H1 (cell line): ENCODE results near the gene XAB2. TPM values are rescaled to one million over a fixed set of nuclear protein-coding genes. Genes with fewer than 3 reads are reported as not detected.

ENCODE experiments used
- CTCF ChIA-PET: fragments of 300-600 bp; sonication (Branson Sonifier 250); formaldehyde crosslinking; loops from one replicate; lab custom pipeline; 2021; ENCODE audit not compliant: partially characterized antibody; lab: Charles Lee
- POLR2A ChIA-PET: fragments of 300-600 bp; sonication (Branson Sonifier 250); formaldehyde crosslinking; loops from one replicate; lab custom pipeline; 2021; ENCODE audit warnings: inconsistent platforms; ENCODE audit not compliant: partially characterized antibody; lab: Charles Lee
- DNase-seq, 2 experiments: peaks; one replicate each; pipeline versions ENCODE4 v3.0.0 to v3.0.0-alpha.2; 2010 to 2022; ENCODE audit warnings: low spot score in 2 of 2, low read depth in 1 of 2, mixed read lengths in 1 of 2
- FAIRE-seq: peaks from 2 replicates; lab custom pipeline; 2011; peaks lifted over from hg19 to GRCh38; lab: Jason Lieb, UNC
- H2AFZ ChIP-seq: 2 replicates; pipeline ENCODE4 v1.8.1; 2012; ENCODE audit warnings: low read length, inconsistent platforms
- H2AK5ac ChIP-seq: 2 replicates; pipeline ENCODE4 v1.6.1; 2013; ENCODE audit warnings: low read depth, low read length
- H2BK120ac ChIP-seq: replicated peaks from 2 replicates; pipeline ENCODE3; 2013; ENCODE audit warnings: low read depth, low read length, inconsistent platforms
- H2BK12ac ChIP-seq: 2 replicates; pipeline ENCODE4 v1.6.1; 2013; ENCODE audit warnings: low read depth, low read length
- H2BK15ac ChIP-seq: 2 replicates; pipeline ENCODE4 v1.6.1; 2013; ENCODE audit warnings: low read length
- H2BK20ac ChIP-seq: 2 replicates; pipeline ENCODE4 v1.6.1; 2013; ENCODE audit warnings: low read length
- H2BK5ac ChIP-seq: 2 replicates; pipeline ENCODE4 v1.6.1; 2013; ENCODE audit warnings: low read depth, low read length
- H3K14ac ChIP-seq: 2 replicates; pipeline ENCODE4 v1.6.1; 2013; ENCODE audit warnings: inconsistent platforms; ENCODE audit not compliant: insufficient read length
- H3K18ac ChIP-seq: 2 replicates; pipeline ENCODE4 v1.6.1; 2013; ENCODE audit warnings: low read length; ENCODE audit errors: extremely low read depth
- H3K23ac ChIP-seq: 2 replicates; pipeline ENCODE4 v1.6.1; 2013; ENCODE audit warnings: inconsistent platforms; ENCODE audit not compliant: insufficient read length
- H3K23me2 ChIP-seq: 2 replicates; pipeline ENCODE4 v1.6.1; 2013; ENCODE audit warnings: low read depth, low read length
- H3K27ac ChIP-seq: 2 replicates; pipeline ENCODE4 v1.6.1; 2011; ENCODE audit warnings: low read depth, low read length, inconsistent platforms
- H3K27me3 ChIP-seq, 4 experiments: replicated peaks in 1 of 4; 1 replicate in 1 of 4; 2 replicates in 3 of 4; pipeline versions ENCODE4 v1.6.1 to v1.8.1; 2011 to 2013; ENCODE audit warnings: low read length in 3 of 4, mild to moderate bottlenecking in 3 of 4, inconsistent platforms in 2 of 4, mixed read lengths in 2 of 4, moderate library complexity in 1 of 4; ENCODE audit not compliant: control insufficient read depth in 3 of 4, insufficient read depth in 3 of 4; ENCODE audit errors: extremely low read depth in 1 of 4
- H3K36me3 ChIP-seq, 4 experiments: 2 replicates each; pipeline versions ENCODE4 v1.6.1 to v1.8.1; 2011 to 2013; ENCODE audit warnings: mild to moderate bottlenecking in 4 of 4, low read length in 3 of 4, moderate library complexity in 2 of 4, control low read depth in 1 of 4, inconsistent platforms in 1 of 4; ENCODE audit not compliant: insufficient read depth in 4 of 4, control insufficient read depth in 2 of 4
- H3K4ac ChIP-seq: replicated peaks from 2 replicates; pipeline ENCODE3; 2013; ENCODE audit warnings: low read length, low read depth, mixed read lengths, inconsistent platforms; ENCODE audit not compliant: insufficient read length
- H3K4me1 ChIP-seq, 4 experiments: replicated peaks in 1 of 4; 1 replicate in 1 of 4; 2 replicates in 3 of 4; pipeline versions ENCODE4 v1.6.1 to v1.8.1; 2011 to 2013; ENCODE audit warnings: low read length in 3 of 4, inconsistent platforms in 2 of 4, mixed read lengths in 1 of 4; ENCODE audit not compliant: insufficient read depth in 4 of 4, control insufficient read depth in 3 of 4
- H3K4me2 ChIP-seq, 2 experiments: 2 replicates each; pipeline versions ENCODE4 v1.6.1 to v1.8.1; 2011 to 2013; ENCODE audit warnings: low read depth in 2 of 2, low read length in 2 of 2, control low read depth in 1 of 2, inconsistent platforms in 1 of 2, mild to moderate bottlenecking in 1 of 2; ENCODE audit not compliant: insufficient read depth in 1 of 2
- H3K4me3 ChIP-seq, 4 experiments: fragments of 200-600, 300-600 bp in 1 of 4; sonication (generic), shearing (Covaris generic), sonication (Bioruptor Twin) in 1 of 4; 2 replicates each; pipeline versions ENCODE4 v1.5.1 to v1.8.1; 2011 to 2016; ENCODE audit warnings: low read length in 4 of 4, low read depth in 3 of 4, control low read depth in 2 of 4, inconsistent platforms in 2 of 4, mild to moderate bottlenecking in 2 of 4, mixed read lengths in 1 of 4, moderate library complexity in 1 of 4; ENCODE audit not compliant: insufficient read depth in 2 of 4; ENCODE audit errors: extremely low read depth in 1 of 4
- H3K56ac ChIP-seq: replicated peaks from 2 replicates; pipeline ENCODE3; 2013; ENCODE audit warnings: low read depth, mild to moderate bottlenecking, mixed read lengths, low read length, inconsistent platforms; ENCODE audit not compliant: insufficient read length
- H3K79me1 ChIP-seq: 2 replicates; pipeline ENCODE4 v1.6.1; 2013; ENCODE audit warnings: low read depth, low read length, control low read depth
- H3K79me2 ChIP-seq, 2 experiments: 2 replicates each; pipeline versions ENCODE4 v1.6.1 to v1.8.1; 2012 to 2013; ENCODE audit warnings: low read length in 2 of 2, mild to moderate bottlenecking in 2 of 2, inconsistent platforms in 1 of 2; ENCODE audit not compliant: insufficient read depth in 2 of 2, control insufficient read depth in 1 of 2
- H3K9ac ChIP-seq, 4 experiments: replicated peaks in 1 of 4; 1 replicate in 1 of 4; 2 replicates in 3 of 4; pipeline versions ENCODE4 v1.6.1 to v1.8.1; 2011 to 2013; ENCODE audit warnings: low read depth in 3 of 4, low read length in 3 of 4, control low read depth in 2 of 4, mild to moderate bottlenecking in 2 of 4, moderate library complexity in 2 of 4, inconsistent platforms in 1 of 4; ENCODE audit errors: extremely low read depth in 1 of 4
- H3K9me3 ChIP-seq, 2 experiments: 2 replicates each; pipeline versions ENCODE4 v1.6.1 to v1.8.1; 2012 to 2013; ENCODE audit warnings: mild to moderate bottlenecking in 2 of 2, moderate library complexity in 2 of 2, control low read depth in 1 of 2, inconsistent platforms in 1 of 2, low read depth in 1 of 2, low read length in 1 of 2, mixed read lengths in 1 of 2; ENCODE audit not compliant: insufficient read depth in 2 of 2
- H4K20me1 ChIP-seq, 2 experiments: replicated peaks in 1 of 2; 2 replicates each; pipeline versions ENCODE3 to v1.8.1; 2011 to 2013; ENCODE audit warnings: inconsistent platforms in 2 of 2, low read length in 2 of 2, mild to moderate bottlenecking in 1 of 2; ENCODE audit not compliant: insufficient read depth in 2 of 2, control insufficient read depth in 1 of 2
- H4K5ac ChIP-seq: 2 replicates; pipeline ENCODE4 v1.6.1; 2013; ENCODE audit warnings: low read length, low read depth, mixed read lengths, inconsistent platforms; ENCODE audit not compliant: insufficient read length
- H4K8ac ChIP-seq: 2 replicates; pipeline ENCODE4 v1.8.0; 2013; ENCODE audit warnings: mild to moderate bottlenecking, moderate library complexity, low read length, inconsistent platforms; ENCODE audit not compliant: insufficient read depth; ENCODE audit errors: extremely low read depth
- H4K91ac ChIP-seq: replicated peaks from 2 replicates; pipeline ENCODE3; 2013; ENCODE audit warnings: low read length, mixed read lengths, inconsistent platforms; ENCODE audit not compliant: insufficient read length
- BRCA1 ChIP-seq: IDR thresholded peaks from 2 replicates; pipeline ENCODE4 v1.6.1; 2012; ENCODE audit warnings: low read depth, low read length, improper control_type of control experiment
- E2F6 ChIP-seq: IDR thresholded peaks from 2 replicates; pipeline ENCODE4 v1.6.1; 2012; ENCODE audit warnings: inconsistent platforms
- EP300 ChIP-seq, 2 experiments: IDR thresholded peaks; 1 replicate in 1 of 2; 2 replicates in 1 of 2; pipeline ENCODE4 v1.6.1; 2011 to 2012; ENCODE audit warnings: low read depth in 2 of 2, low read length in 2 of 2, mild to moderate bottlenecking in 2 of 2, borderline replicate concordance in 1 of 2, inconsistent platforms in 1 of 2, moderate library complexity in 1 of 2
- FOSL1 ChIP-seq: IDR thresholded peaks from 2 replicates; pipeline ENCODE4 v1.6.1; 2011; ENCODE audit warnings: mild to moderate bottlenecking, low read depth, low read length, moderate library complexity; ENCODE audit not compliant: insufficient read depth
- KDM4A ChIP-seq: IDR thresholded peaks from one replicate; pipeline ENCODE4 v1.7.1; 2012; ENCODE audit warnings: low read depth, mild to moderate bottlenecking, moderate library complexity, low read length, inconsistent platforms; ENCODE audit not compliant: severe bottlenecking
- PHF8 ChIP-seq: fragments of 200-600 bp; sonication (generic); conservative IDR thresholded peaks from 2 replicates; pipeline ENCODE4 v1.7.1; 2012; ENCODE audit warnings: low read depth, mild to moderate bottlenecking, inconsistent platforms, low read length, moderate library complexity
- POLR2A ChIP-seq, 2 experiments: IDR thresholded peaks; 1 replicate in 1 of 2; 2 replicates in 1 of 2; pipeline ENCODE4 v1.6.1; 2011; ENCODE audit warnings: low read depth in 2 of 2, low read length in 2 of 2, mild to moderate bottlenecking in 2 of 2; ENCODE audit errors: control extremely low read depth in 1 of 2
- SP1 ChIP-seq: IDR thresholded peaks from 2 replicates; pipeline ENCODE4 v1.6.1; 2011; ENCODE audit warnings: low read depth, low read length
- SP2 ChIP-seq: IDR thresholded peaks from 2 replicates; pipeline ENCODE4 v1.6.1; 2012; ENCODE audit warnings: mild to moderate bottlenecking, low read length, inconsistent platforms
- SRF ChIP-seq: IDR thresholded peaks from 2 replicates; pipeline ENCODE4 v1.6.1; 2011; ENCODE audit warnings: mild to moderate bottlenecking, low read depth, low read length, moderate library complexity
- WGBS, 2 experiments: shearing (Covaris generic) in 1 of 2; methylation state at CpG; one replicate each; pipeline versions ENCODE4 v1.1.6 to v1.1.7; 2013 to 2015; ENCODE audit warnings: low lambda C conversion rate in 2 of 2, mixed read lengths in 2 of 2, inconsistent platforms in 1 of 2, low coverage in 1 of 2, missing lambda C conversion rate in 1 of 2; ENCODE audit not compliant: insufficient replicate concordance in 2 of 2, insufficient coverage in 1 of 2, insufficient read length in 1 of 2; ENCODE audit errors: extremely low coverage in 1 of 2, missing lambda C conversion rate in 1 of 2; 5-methylcytosine and 5-hydroxymethylcytosine counted together
- polyA plus RNA-seq, 7 experiments: library from polyadenylated mRNA; depleted of rRNA in 3 of 7; stranded (reverse) in 5 of 7; unstranded in 2 of 7; fragments of >200 nt in 5 of 7; fragments of 200-250 nt in 2 of 7; gene quantifications; 1 replicate in 5 of 7; 2 replicates in 1 of 7; 4 replicates in 1 of 7; pipeline versions ENCODE4 v1.2.1 to v1.2.3, GENCODE V29; 2011 to 2013; ENCODE audit warnings: missing spikeins in 2 of 7, mixed read lengths in 2 of 7
- total RNA-seq: library from RNA; stranded (reverse); fragmentation: NEBNext Ultra II Directional; extraction: Animal tissue kit (Norgen Biotek cat#: 25700); gene quantifications from 2 replicates; pipeline ENCODE4 v1.2.1, GENCODE V29; 2021

The XAB2 gene
- total and polyA plus RNA-seq, 2 of the 8 experiments (the other 6 are each of a cell fraction or from before 2014, with no cell fraction given): 48.2 to 49.4 TPM

DNA sequence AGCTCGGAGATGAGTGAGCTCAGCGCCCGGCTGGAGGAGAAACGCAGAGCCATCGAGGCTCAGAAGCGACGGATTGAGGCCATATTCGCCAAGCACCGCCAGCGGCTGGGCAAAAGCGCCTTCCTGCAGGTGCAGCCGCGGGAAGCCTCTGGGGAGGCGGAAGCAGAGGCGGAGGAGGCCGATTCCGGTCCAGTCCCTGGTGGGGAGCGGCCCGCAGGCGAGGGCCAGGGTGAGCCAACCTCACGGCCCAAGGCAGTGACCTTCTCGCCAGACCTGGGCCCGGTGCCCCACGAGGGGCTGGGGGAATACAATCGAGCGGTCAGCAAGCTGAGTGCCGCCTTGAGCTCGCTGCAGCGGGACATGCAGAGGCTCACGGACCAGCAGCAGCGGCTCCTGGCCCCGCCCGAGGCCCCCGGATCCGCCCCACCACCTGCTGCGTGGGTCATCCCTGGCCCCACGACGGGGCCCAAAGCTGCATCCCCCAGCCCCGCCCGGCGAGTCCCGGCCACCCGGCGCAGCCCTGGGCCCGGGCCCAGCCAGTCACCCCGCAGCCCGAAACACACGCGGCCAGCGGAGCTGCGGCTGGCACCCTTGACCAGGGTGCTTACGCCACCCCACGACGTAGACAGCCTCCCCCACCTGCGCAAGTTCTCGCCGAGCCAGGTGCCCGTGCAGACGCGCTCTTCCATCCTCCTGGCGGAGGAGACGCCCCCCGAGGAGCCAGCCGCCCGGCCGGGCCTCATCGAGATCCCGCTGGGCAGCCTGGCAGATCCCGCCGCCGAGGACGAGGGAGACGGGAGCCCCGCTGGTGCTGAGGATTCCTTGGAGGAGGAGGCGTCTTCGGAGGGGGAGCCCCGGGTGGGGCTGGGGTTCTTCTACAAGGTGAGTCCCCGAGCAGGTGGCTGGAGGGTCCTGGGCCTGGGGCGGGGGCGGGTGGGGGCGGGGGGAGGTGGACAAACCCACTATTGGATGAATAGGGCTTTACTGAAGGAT is 16.8 kb downstream of the XAB2 start:
- Histone ChIP-seq H4K20me1 (peaks cover 6 to 12% of the 10 kb centered on the region in 2 experiments), H3K27ac (no peak overlapping the region), H3K23ac (no peak overlapping the region), H4K5ac (no peak overlapping the region), H3K4ac (no peak overlapping the region), H2BK5ac (no peak overlapping the region), H2BK15ac (no peak overlapping the region), H3K56ac (no peak overlapping the region), H3K36me3 (peaks cover 2 to 43% (median 14%) of the 10 kb centered on the region in 4 experiments; a peak in 6 of 8 replicates), H2BK120ac (no peak overlapping the region), H3K9me3 (no peaks in the 10 kb centered on the region), H2AK5ac (no peak overlapping the region), H3K4me1 (no peaks in the 10 kb centered on the region), H3K79me2 (no peaks in the 10 kb centered on the region), H3K27me3 (no peaks in the 10 kb centered on the region), H3K23me2 (no peaks in the 10 kb centered on the region), H3K4me2 (no peak overlapping the region), H2AFZ (no peak overlapping the region), H3K9ac (no peak overlapping the region), H2BK20ac (no peak overlapping the region), H2BK12ac (no peak overlapping the region), H4K91ac (no peak overlapping the region), H3K18ac (no peak overlapping the region), H4K8ac (no peak overlapping the region), H3K4me3 (no peak overlapping the region), H3K14ac (no peak overlapping the region), H3K79me1 (no peaks in the 10 kb centered on the region; the same call in 1 of the 2 replicates)
- POLR2A ChIA-PET: interaction anchor here (2.3 kb wide), 1 partner anchor 8 kb away, joined by 5 read pairs; no protein-coding TSS in a partner anchor
- no peak for DNase-seq
- WGBS, 2 experiments: 94% methylated on average over 55 of the region's 81 CpGs; no CpG with 5 or more reads in 1 of the 2 experiments
- CTCF ChIA-PET: interaction anchor here (0.7 kb wide), 1 partner anchor 68 kb away, joined by 3 read pairs; the partner anchor contains the start of gene TRAPPC5
- FAIRE-seq: no peak
- TF ChIP-seq SP1 (no peak), SP2 (no peak), E2F6 (no peak), KDM4A (no peak), PHF8 (no peak), POLR2A (IDR thresholded peaks at IDR 0.05; ENCODE audit: control extremely low read depth in 1 of 2, low read depth in 2 of 2, low read length in 2 of 2) (no peak), FOSL1 (no peak), SRF (no peak), BRCA1 (no peak), EP300 (IDR thresholded peaks at IDR 0.05; ENCODE audit: borderline replicate concordance in 1 of 2, low read depth in 2 of 2, low read length in 2 of 2) (no peak)
